ENCODE data around the gene PDE8B.

- TF ChIP-seq TCF12 (IDR thresholded peaks at IDR 0.05; ENCODE audit: low read depth) (no peak), EP300 (IDR thresholded peaks at IDR 0.05; ENCODE audit: borderline replicate concordance) (no peak), RAD21 (IDR thresholded peaks at IDR 0.05; ENCODE audit: low read depth) (no peak), EGR1 (IDR thresholded peaks at IDR 0.05) (no peak), USF1 (IDR thresholded peaks at IDR 0.05) (no peak)
These were observed 118.6 kb downstream of the PDE8B start for GRCh38 chr5:77328930-77329647.

Data from Ishikawa (cell line).